GM12872 (cell line): ENCODE measurements around the gene METTL26.

Experiments
- CTCF ChIP-seq: IDR thresholded peaks from 3 replicates; pipeline ENCODE4 v1.5.1; 2011; ENCODE audit warnings: low read depth, mild to moderate bottlenecking, low read length, moderate library complexity; ENCODE audit not compliant: insufficient read depth

METTL26 gene

GRCh38 chr16:630815-631405 is 5.2 kb downstream of the METTL26 start, which contains the start of gene WFIKKN1:
Gene WFIKKN1 (plus strand): TSS chr16:630985. CDS start chr16:631254, 269 bp downstream.
- TF ChIP-seq CTCF, result no peak

DNA sequence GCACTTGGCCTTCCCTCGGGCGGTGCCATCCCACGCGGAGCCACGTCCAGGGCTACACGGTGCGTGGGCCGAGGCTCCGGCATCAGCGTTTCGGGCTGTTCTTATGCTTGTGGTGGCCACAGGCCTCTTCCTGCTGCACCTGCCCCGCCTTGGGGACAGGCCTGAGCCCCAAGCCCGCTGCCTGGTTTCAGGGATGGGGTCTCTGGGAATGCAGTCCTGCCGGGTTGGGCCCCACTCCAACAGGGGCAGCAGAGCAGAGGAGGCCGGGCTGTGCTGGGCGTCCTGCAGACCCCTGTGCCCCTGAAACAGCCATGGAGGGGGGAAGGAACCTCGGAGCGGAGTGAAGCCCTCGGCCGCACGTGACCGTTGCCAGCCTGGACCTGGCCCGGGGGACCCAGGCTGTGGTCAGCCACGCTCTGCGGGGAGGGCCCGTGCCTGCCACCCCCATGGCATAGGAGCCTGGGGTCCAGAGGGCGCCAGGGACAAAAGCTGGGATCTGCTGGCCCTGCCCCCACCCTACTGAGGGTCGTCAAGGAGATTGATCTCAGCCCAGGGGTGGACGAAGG is 5.8 kb downstream of the METTL26 start:
- TF ChIP-seq CTCF, result no peak

GRCh38 chr16:629833-630248 is 6.3 kb downstream of the METTL26 start:
- no peak for TF ChIP-seq CTCF

DNA sequence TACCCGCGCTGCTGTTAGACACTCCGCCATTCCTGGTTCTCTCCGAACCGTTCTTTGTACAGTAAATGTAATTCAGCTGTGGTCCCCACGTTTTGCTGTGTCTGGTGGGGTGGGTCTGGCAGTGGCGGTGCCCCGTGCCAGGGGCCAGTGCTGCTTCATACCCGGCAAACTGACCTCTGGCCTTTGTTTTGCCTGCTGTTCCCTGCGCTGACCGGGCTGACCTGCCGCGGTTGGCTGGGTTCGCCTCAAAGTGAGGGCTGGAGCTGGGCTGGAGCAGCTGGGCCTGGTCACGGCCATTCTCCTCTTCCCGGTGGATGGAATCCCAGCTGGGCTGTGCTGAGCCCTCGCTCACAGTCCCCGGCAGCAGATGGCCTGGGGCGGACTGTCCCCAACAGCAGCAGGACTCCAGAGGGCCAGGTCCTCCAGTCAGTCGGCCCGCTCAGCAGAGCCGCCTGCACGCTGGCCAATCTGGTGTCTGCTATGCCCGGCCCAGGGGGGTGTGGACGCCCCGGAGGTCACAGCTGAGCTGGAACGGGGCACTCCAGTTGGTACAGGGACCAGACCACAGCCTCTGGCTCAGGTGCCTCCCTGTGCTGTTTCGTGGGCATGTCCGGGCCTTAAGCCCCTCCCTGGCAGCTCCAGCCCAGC is 6.8 kb downstream of the METTL26 start:
- no peak for TF ChIP-seq CTCF

GRCh38 chr16:628321-629061 is 7.6 kb downstream of the METTL26 start:
- TF ChIP-seq CTCF, result no peak

DNA sequence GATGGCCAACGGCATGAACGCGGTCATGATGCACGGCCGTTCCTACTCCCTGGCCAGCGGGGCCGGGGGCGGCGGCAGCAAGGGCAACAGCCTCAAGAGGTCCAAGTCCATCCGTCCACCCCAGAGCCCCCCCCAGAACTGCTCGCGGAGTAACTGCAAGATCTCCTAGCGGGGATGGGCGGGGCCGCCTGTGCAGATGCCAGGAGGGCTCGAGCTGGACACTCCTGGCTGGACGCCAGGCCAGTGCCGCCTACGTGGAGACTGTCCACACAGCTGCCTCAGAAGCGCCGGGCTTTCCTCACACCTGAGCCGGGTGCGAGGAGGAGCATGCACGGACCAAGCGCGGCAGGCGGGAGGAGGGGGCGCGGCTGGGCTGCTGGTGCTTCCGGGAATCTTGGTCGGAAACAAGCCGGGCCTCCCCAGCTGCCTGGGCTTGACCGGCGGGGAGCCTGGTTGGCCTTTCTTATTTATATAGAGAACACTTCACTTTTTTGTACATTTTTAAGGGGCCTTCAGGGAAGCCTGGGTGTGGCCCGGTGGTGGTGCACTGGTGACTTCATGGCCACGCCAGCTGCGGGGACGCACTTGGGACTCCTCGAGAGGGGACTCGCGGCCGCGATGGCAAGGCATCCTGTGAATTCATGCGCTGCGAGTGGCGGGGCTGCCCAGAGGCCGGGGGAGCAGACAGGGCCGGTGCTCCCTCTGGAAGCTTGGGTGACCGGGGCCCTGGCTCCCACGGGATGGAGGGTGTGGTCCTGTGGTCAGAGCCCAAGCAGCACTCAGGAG is 8.5 kb downstream of the METTL26 start:
- TF ChIP-seq CTCF, result no peak
